Amygdala (tissue), 56 donors: ENCODE measurements around the gene IFITM2.
"Not testable (repeated sequence)": the region's sequence is repeated elsewhere in the genome, so short reads cannot be mapped to it uniquely, and the experiment has no call there.

Experiments
- DNase-seq, 56 donors: peaks; one replicate each; lab custom pipeline; 2025; lab: John Stamatoyannopoulos, UW

IFITM2 gene

DNA sequence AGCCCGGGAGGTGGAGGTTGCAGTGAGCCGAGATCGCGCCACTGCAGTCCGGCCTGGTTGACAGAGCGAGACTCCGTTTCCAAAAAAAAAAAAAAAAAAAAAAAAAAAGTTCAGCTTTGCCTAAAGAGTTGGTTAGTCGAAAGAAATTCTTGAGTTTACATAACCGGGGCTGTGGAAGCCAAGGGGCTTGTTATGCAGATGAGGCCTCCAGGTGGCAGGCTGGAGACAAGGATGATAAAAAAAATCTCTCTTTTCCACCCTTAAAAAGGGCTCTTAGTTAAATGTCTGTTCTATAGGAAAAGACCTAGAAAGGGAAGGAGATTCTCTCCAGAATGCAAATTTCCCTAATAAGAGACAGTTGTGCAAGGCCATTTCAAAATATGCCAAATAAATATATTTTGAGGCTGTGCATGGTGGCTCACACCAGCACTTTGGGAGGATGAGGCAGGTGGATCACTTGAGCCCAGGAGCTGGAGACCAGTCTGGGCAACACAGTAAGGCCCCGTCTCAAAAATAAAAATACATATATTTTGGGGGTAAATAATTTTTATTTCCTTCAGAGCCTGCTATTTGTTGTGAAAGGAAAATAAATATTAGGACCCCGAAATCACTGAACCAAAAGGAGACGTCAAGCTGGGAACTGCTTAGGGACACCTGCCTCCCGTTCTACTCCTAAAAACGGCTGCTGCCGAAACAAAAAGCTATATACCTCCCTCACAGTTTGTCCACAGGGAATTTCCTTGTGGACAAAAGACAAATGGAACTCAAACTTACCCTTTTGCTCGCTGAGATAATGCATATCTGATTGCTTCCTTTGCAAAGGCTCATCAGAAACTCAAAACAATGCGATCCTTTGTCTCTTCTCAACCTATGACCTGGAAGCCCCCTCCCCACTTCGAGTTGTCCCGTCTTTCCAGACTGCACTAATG, 2.4 kb upstream of the IFITM2 start:
- peak in 13 of 56 donors; percentile 7 to 54 (median 29) for DNase-seq

- no peak for DNase-seq
Observed at GRCh38 chr11:305844-306211, 1.8 kb upstream of the IFITM2 start.

GRCh38 chr11:306645-307371, 808 bp upstream of the IFITM2 start:
- no peak for DNase-seq

GRCh38 chr11:308740-309665, 1.4 kb downstream of the IFITM2 start:
- DNase-seq: not testable (repeated sequence)

GRCh38 chr11:309979-310572, 2.5 kb downstream of the IFITM2 start:
- not testable (repeated sequence) for DNase-seq

DNA sequence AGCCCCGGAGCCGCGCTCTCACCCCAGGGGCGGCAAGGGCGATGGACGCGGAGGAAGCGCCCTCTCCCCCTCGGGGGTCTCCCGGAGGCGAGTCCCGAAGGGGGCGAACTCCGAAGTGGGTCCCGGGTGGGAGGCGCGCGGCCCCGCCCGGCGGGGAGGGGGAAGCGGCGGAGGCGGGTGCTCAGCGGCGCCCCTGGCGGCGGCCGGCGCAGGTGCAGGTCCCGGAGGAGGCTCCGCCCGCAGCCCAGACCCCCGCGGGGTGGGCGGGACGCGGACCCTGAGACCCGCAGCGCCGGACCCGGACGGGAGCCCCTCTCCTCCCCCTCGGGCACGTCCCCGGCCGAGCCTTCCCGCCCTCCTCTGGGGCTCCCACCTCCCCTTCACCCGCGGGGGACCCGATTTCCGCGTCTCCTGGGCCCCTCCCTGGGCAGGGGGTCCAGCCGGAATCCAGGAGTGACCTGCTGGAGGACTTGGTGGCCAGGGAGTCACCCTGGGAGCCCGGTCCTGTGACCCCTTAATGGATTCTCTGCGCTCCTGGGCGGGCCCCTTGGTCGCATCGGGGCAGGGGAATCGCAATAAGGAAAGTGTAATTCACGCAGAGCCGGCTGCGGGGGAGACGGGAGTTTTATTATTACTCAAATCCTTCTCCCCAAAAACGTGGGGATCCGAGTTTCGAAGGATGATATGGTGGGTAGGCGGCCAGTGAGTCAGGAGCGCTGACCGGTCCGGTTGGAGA, 3.6 kb downstream of the IFITM2 start:
- DNase-seq: not testable (repeated sequence)

DNA sequence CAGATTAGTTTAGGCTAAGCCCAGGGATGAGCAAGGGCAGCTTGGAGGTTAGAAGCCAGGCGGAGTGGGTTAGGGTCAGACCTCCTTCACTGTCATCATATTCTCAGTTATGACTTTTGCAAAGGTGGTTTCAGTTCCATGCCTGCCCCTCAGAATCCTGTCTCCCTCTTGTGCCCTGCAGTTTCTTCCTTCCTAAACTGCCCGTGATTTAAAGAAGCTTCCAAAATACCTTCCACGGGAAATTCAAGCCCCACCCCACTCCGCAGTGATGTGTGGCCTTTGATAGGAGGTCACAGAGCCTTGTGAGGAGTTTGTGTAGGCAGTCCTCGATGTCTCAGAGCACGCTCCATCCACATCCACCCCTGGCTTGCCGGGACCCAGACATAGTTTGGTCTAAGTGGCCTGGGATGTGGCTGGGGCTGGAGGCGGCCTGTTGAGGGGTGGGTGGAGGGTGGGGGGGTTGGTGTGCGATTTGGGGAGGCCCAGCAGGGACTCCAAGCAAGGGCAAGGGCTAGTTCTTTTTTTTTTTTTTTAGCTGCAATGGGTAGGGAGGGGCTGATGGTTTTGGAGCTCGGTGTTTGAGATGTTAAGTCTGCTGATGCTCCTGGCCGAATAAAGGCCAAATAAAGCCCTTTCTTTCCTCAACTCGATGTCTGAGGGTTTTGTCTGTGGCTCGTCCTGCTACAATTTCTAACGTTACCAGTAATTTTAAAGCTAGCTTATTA, 4.6 kb downstream of the IFITM2 start:
- DNase-seq: no peak

GRCh38 chr11:313304-313786, 5.7 kb downstream of the IFITM2 start:
- DNase-seq: no peak

GRCh38 chr11:313787-314553, 6.4 kb downstream of the IFITM2 start, which contains the start of gene IFITM1:
Gene IFITM1 (plus strand): TSS chr11:314040. CDS start chr11:314171, 131 bp downstream.
- DNase-seq: no peak

GRCh38 chr11:314554-314875, 6.9 kb downstream of the IFITM2 start:
- DNase-seq: not testable (repeated sequence)

DNA sequence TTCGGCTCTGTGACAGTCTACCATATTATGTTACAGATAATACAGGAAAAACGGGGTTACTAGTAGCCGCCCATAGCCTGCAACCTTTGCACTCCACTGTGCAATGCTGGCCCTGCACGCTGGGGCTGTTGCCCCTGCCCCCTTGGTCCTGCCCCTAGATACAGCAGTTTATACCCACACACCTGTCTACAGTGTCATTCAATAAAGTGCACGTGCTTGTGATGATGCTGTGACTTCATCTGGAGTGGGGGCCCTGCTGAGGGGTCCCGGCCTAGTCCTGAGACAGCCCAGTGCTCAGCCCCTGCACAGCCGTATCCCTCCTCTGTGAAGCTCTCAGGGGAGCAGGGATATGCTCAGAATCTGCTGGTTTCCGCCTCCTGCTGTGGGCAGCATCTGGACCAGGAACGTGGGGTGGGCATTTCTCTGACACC, 7.5 kb downstream of the IFITM2 start:
- DNase-seq: no peak

- DNase-seq: no peak
Observed at GRCh38 chr11:315516-315994, 7.9 kb downstream of the IFITM2 start.

GRCh38 chr11:316031-316701, 8.6 kb downstream of the IFITM2 start:
- DNase-seq: no peak

- no peak for DNase-seq
Observed at GRCh38 chr11:316891-317301, 9.3 kb downstream of the IFITM2 start.

- DNase-seq: not testable (repeated sequence)
Observed at GRCh38 chr11:317668-318404, 10.2 kb downstream of the IFITM2 start.

DNA sequence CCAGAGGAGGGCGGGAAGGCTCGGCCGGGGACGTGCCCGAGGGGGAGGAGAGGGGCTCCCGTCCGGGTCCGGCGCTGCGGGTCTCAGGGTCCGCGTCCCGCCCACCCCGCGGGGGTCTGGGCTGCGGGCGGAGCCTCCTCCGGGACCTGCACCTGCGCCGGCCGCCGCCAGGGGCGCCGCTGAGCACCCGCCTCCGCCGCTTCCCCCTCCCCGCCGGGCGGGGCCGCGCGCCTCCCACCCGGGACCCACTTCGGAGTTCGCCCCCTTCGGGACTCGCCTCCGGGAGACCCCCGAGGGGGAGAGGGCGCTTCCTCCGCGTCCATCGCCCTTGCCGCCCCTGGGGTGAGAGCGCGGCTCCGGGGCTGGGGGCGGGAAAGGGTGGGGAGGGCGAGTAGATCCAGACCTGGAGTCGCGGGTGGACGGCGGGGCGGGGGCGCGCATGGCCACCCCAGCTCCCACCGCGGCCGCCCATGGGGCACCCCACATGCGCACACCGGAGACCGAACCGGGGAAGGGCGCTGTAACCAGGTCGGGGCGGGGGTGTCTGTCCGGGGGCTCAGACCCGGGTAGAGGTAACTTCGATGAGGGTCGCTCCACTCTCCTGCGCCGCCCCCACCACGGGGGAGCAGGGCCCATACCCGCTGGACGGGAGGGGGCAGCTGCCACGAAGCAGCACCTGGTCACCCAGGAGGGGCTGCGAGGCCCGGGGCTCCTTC, 10.9 kb downstream of the IFITM2 start:
- DNase-seq: not testable (repeated sequence)
